ENCODE data around the gene ACTL10. TPM values are rescaled to one million over a fixed set of nuclear protein-coding genes. Genes with fewer than 3 reads are reported as not detected.

Gene ACTL10
- total RNA-seq, 1 experiment from 2014 or later = 1.3 TPM

GRCh38 chr20:33660035-33660684, 6.6 kb upstream of the ACTL10 start:
- ChIA-PET CTCF (no interaction called here), POLR2A (no interaction called here)
- TF ChIP-seq GTF2I (CRISPR knock-in tag; conservative IDR thresholded peaks at IDR 0.05) (no peak), ZNF396 (CRISPR knock-in tag; IDR thresholded peaks at IDR 0.05; ENCODE audit: borderline replicate concordance) (no peak), MYBL2 (CRISPR knock-in tag; IDR thresholded peaks at IDR 0.05) (no peak), ATF3 (CRISPR knock-in tag; conservative IDR thresholded peaks at IDR 0.05) (no peak), FOXK1 (CRISPR knock-in tag; IDR thresholded peaks at IDR 0.05) (no peak), TEAD4 (CRISPR knock-in tag; IDR thresholded peaks at IDR 0.05) (no peak), HMGA2 (CRISPR knock-in tag; IDR thresholded peaks at IDR 0.05) (no peak), JAZF1 (CRISPR knock-in tag; IDR thresholded peaks at IDR 0.05) (no peak), ZNF532 (CRISPR knock-in tag; IDR thresholded peaks at IDR 0.05; ENCODE audit: borderline replicate concordance) (no peak), PRRX2 (CRISPR knock-in tag; IDR thresholded peaks at IDR 0.05) (no peak), NR3C1 (CRISPR knock-in tag; conservative IDR thresholded peaks at IDR 0.05; ENCODE audit: low read depth) (no peak), ZBTB43 (CRISPR knock-in tag; IDR thresholded peaks at IDR 0.05) (no peak), E2F4 (CRISPR knock-in tag; IDR thresholded peaks at IDR 0.05; ENCODE audit: borderline replicate concordance, low read depth) (no peak), ZNF425 (CRISPR knock-in tag; conservative IDR thresholded peaks at IDR 0.05) (no peak)
- H3K27ac Mint-ChIP-seq = no peak overlapping the region
- no peak overlapping the region for H3K4me3 Mint-ChIP-seq
- DNase-seq (ENCODE audit: low spot score) (no peak), ATAC-seq (no peak)
- H3K36me3 Mint-ChIP-seq = peaks cover 6% of the 10 kb centered on the region
- peaks cover 11% of the 10 kb centered on the region for H3K27me3 Mint-ChIP-seq (ENCODE audit: low read depth)
- H3K9me3 Mint-ChIP-seq = no peaks in the 10 kb centered on the region
- H3K4me1 Mint-ChIP-seq = peaks cover 15% of the 10 kb centered on the region

GRCh38 chr20:33660685-33661058, 6.1 kb upstream of the ACTL10 start:
- DNase-seq (ENCODE audit: low spot score) = no peak
- CTCF ChIA-PET = no interaction called here
- Mint-ChIP-seq H3K4me3 (no peak overlapping the region), H3K9me3 (no peaks in the 10 kb centered on the region), H3K27me3 (ENCODE audit: low read depth) (peaks cover 16% of the 10 kb centered on the region), H3K27ac (0 out of 2 replicates have a peak overlapping the region, but pooled peaks have one; percentile 23), H3K4me1 (peaks cover 20% of the 10 kb centered on the region), H3K36me3 (peaks cover 6% of the 10 kb centered on the region)
- no peak for ATAC-seq
- POLR2A ChIA-PET = no interaction called here
- TF ChIP-seq NR2C2 (CRISPR knock-in tag; IDR thresholded peaks at IDR 0.05) (no peak), CREM (CRISPR knock-in tag; IDR thresholded peaks at IDR 0.05) (no peak)

Data from WTC11 (cell line).